GM12801 (cell line): ENCODE data around the gene ZNF148.

Experiments used
- TF ChIP-seq, protein P1 (sequence below): IDR thresholded peaks from one replicate; pipeline ENCODE4 v1.5.1; 2011; ENCODE audit warnings: control low read depth; ENCODE audit not compliant: insufficient read length; ENCODE audit errors: extremely low read depth

Gene ZNF148

GRCh38 chr3:125316949-125317348 lies 58.2 kb downstream of the ZNF148 start:
- TF ChIP-seq, protein P1, sequence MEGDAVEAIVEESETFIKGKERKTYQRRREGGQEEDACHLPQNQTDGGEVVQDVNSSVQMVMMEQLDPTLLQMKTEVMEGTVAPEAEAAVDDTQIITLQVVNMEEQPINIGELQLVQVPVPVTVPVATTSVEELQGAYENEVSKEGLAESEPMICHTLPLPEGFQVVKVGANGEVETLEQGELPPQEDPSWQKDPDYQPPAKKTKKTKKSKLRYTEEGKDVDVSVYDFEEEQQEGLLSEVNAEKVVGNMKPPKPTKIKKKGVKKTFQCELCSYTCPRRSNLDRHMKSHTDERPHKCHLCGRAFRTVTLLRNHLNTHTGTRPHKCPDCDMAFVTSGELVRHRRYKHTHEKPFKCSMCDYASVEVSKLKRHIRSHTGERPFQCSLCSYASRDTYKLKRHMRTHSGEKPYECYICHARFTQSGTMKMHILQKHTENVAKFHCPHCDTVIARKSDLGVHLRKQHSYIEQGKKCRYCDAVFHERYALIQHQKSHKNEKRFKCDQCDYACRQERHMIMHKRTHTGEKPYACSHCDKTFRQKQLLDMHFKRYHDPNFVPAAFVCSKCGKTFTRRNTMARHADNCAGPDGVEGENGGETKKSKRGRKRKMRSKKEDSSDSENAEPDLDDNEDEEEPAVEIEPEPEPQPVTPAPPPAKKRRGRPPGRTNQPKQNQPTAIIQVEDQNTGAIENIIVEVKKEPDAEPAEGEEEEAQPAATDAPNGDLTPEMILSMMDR: no peak

DNA sequence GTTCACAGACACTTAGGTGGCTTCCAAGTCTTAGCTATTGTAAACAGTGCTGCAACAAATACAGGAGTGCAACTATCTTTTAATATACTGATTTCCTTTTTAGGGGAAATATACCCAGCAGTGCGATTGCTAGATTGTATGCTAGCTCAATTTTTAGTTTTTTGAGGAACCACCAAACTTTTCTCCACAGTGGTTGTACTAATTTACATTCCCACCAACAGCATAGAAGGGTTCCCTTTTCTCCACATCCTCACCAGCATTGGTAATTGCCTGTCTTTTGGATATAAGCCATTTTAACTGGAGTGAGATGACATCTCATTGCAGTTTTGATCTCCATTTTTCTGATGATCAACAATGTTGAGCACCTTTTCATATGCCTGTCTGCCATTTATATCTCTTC lies 58.9 kb downstream of the ZNF148 start:
- TF ChIP-seq, protein P1: no peak

DNA sequence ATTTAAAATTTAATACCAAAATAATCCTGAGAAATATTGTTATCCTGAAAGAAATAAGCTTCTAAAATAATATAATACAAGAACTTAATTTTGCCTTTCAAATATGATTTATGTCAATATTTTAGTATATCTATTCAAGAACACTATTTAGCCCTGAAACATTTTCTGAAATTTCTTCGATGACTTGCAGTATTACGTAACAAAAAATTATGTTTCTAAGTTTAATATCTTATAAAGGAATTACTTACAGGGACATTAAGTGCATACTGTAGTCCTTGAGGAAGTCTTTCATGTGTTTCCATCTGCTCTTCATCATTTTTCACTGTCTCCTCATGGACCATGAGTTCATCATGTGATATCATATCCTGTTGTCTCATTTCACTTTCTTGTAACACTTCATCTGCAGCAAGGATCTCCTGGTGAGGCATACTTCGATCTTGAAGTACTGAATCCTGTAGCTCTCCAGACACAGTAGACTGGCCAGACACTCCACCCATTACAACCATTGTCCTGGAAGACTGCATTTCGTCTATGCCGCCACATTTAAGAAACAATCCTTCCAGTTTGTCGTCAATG lies 62.0 kb downstream of the ZNF148 start:
- TF ChIP-seq, protein P1: no peak

GRCh38 chr3:125310623-125311081 lies 64.5 kb downstream of the ZNF148 start:
- TF ChIP-seq, protein P1: no peak

- TF ChIP-seq, protein P1: no peak
Observed at GRCh38 chr3:125309476-125309875, 65.6 kb downstream of the ZNF148 start.

GRCh38 chr3:125306620-125307019 lies 68.5 kb downstream of the ZNF148 start:
- TF ChIP-seq, protein P1: no peak

- TF ChIP-seq, protein P1: no peak
Observed at GRCh38 chr3:125302932-125303331, 72.2 kb downstream of the ZNF148 start.
